HEK293 (cell line): Measurements from ENCODE around the gene CADPS.

Experiments
- CTCF ChIA-PET: fragments of 350-600 bp; formaldehyde crosslinking; extraction: SDS; loops from one replicate; lab custom pipeline; 2021; ENCODE audit warnings: antibody characterized with exemption; lab: Yijun Ruan, JAX
- POLR2A ChIA-PET: fragments of 300-600 bp; formaldehyde crosslinking; extraction: SDS; loops from one replicate; lab custom pipeline; 2020; ENCODE audit warnings: antibody characterized with exemption, inconsistent platforms; lab: Yijun Ruan, JAX
- H3K27ac ChIP-seq: fragments of 200-500 bp; sonication (Bioruptor generic); 2 replicates; pipeline ENCODE4 v1.5.1; 2014; ENCODE audit warnings: low read depth, low read length, control low read depth, inconsistent platforms; ENCODE audit errors: extremely low read depth
- H3K36me3 ChIP-seq, 2 experiments: fragments of 200-500 bp in 1 of 2; sonication (Bioruptor generic) in 1 of 2; 1 replicate in 1 of 2; 2 replicates in 1 of 2; pipeline ENCODE4 v1.5.1; 2014 to 2017; ENCODE audit warnings: inconsistent platforms in 2 of 2, low read length in 2 of 2; ENCODE audit not compliant: control insufficient read depth in 2 of 2, insufficient read depth in 1 of 2
- H3K4me1 ChIP-seq: fragments of 200-500 bp; sonication (Bioruptor generic); 2 replicates; pipeline ENCODE4 v1.5.1; 2014; ENCODE audit warnings: mild to moderate bottlenecking, low read length, inconsistent platforms; ENCODE audit not compliant: control insufficient read depth, insufficient read depth
- H3K4me3 ChIP-seq: 2 replicates; pipeline ENCODE4 v1.5.1; 2011; ENCODE audit warnings: low read depth, mild to moderate bottlenecking, control low read depth, low read length, moderate library complexity
- H3K9me3 ChIP-seq: fragments of 200-500 bp; sonication (Bioruptor generic); 2 replicates; pipeline ENCODE4 v1.5.1; 2014; ENCODE audit warnings: low read depth, low read length, inconsistent platforms; ENCODE audit not compliant: control insufficient read depth, insufficient read depth
- FEZF1 ChIP-seq: fragments of 450-650 bp; formaldehyde crosslinking; IDR thresholded peaks from 2 replicates; pipeline ENCODE4 v1.5.1; 2016; ENCODE audit warnings: missing biosample characterization, missing genetic modification characterization
- MZF1 ChIP-seq: fragments of 450-650 bp; formaldehyde crosslinking; IDR thresholded peaks from 2 replicates; pipeline ENCODE4 v1.5.1; 2017; ENCODE audit warnings: missing biosample characterization, missing genetic modification characterization, borderline replicate concordance
- OSR2 ChIP-seq: fragments of 450-650 bp; formaldehyde crosslinking; IDR thresholded peaks from 2 replicates; pipeline ENCODE4 v1.5.1; 2016; ENCODE audit warnings: missing biosample characterization, missing genetic modification characterization
- SALL2 ChIP-seq: fragments of 450-650 bp; formaldehyde crosslinking; IDR thresholded peaks from 2 replicates; pipeline ENCODE4 v1.5.0; 2017; ENCODE audit warnings: missing biosample characterization, mild to moderate bottlenecking, missing genetic modification characterization, borderline replicate concordance
- TCF7L2 ChIP-seq: IDR thresholded peaks from 2 replicates; pipeline ENCODE4 v1.6.1; 2011; ENCODE audit warnings: low read depth, mild to moderate bottlenecking, inconsistent platforms, low read length, moderate library complexity, borderline replicate concordance
- ZBTB49 ChIP-seq: fragments of 450-650 bp; formaldehyde crosslinking; IDR thresholded peaks from 2 replicates; pipeline ENCODE4 v1.5.1; 2016; ENCODE audit warnings: missing biosample characterization, missing genetic modification characterization, low read depth
- ZBTB7A ChIP-seq: fragments of 450-650 bp; formaldehyde crosslinking; IDR thresholded peaks from 2 replicates; pipeline ENCODE4 v1.5.1; 2016; ENCODE audit warnings: low read depth, missing biosample characterization, missing genetic modification characterization
- ZEB2 ChIP-seq: fragments of 450-650 bp; formaldehyde crosslinking; IDR thresholded peaks from 2 replicates; pipeline ENCODE4 v1.5.1; 2016; ENCODE audit warnings: missing biosample characterization, missing genetic modification characterization
- ZFP3 ChIP-seq: fragments of 450-650 bp; formaldehyde crosslinking; IDR thresholded peaks from 2 replicates; pipeline ENCODE4 v1.5.1; 2016; ENCODE audit warnings: low read depth, missing biosample characterization, missing genetic modification characterization
- ZNF10 ChIP-seq: fragments of 450-650 bp; formaldehyde crosslinking; IDR thresholded peaks from 2 replicates; pipeline ENCODE4 v1.5.1; 2017; ENCODE audit warnings: missing biosample characterization, missing genetic modification characterization
- ZNF157 ChIP-seq: fragments of 450-650 bp; formaldehyde crosslinking; IDR thresholded peaks from 2 replicates; pipeline ENCODE4 v1.5.1; 2016; ENCODE audit warnings: missing biosample characterization, missing genetic modification characterization
- ZNF211 ChIP-seq: fragments of 450-650 bp; formaldehyde crosslinking; IDR thresholded peaks from 2 replicates; pipeline ENCODE4 v1.5.1; 2016; ENCODE audit warnings: low read depth, missing biosample characterization, missing genetic modification characterization
- ZNF280D ChIP-seq: fragments of 450-650 bp; formaldehyde crosslinking; IDR thresholded peaks from 2 replicates; pipeline ENCODE4 v1.5.1; 2016; ENCODE audit warnings: missing biosample characterization, missing genetic modification characterization
- ZNF302 ChIP-seq: fragments of 450-650 bp; formaldehyde crosslinking; IDR thresholded peaks from 2 replicates; pipeline ENCODE4 v1.5.1; 2016; ENCODE audit warnings: missing biosample characterization, missing genetic modification characterization, low read depth
- ZNF311 ChIP-seq: fragments of 450-650 bp; formaldehyde crosslinking; IDR thresholded peaks from 2 replicates; pipeline ENCODE4 v1.5.1; 2017; ENCODE audit warnings: missing biosample characterization, missing genetic modification characterization, borderline replicate concordance
- ZNF488 ChIP-seq: fragments of 450-650 bp; formaldehyde crosslinking; IDR thresholded peaks from 2 replicates; pipeline ENCODE4 v1.5.1; 2016; ENCODE audit warnings: missing biosample characterization, missing genetic modification characterization
- ZNF544 ChIP-seq: fragments of 450-650 bp; formaldehyde crosslinking; IDR thresholded peaks from 2 replicates; pipeline ENCODE4 v1.5.0; 2017; ENCODE audit warnings: missing biosample characterization, missing genetic modification characterization
- ZNF645 ChIP-seq: fragments of 450-650 bp; formaldehyde crosslinking; IDR thresholded peaks from 2 replicates; pipeline ENCODE4; 2016; ENCODE audit warnings: missing biosample characterization, missing genetic modification characterization
- ZNF660 ChIP-seq: fragments of 450-650 bp; IDR thresholded peaks from 2 replicates; pipeline ENCODE4 v1.5.1; 2018; ENCODE audit warnings: missing biosample characterization, mild to moderate bottlenecking, missing genetic modification characterization
- ZNF837 ChIP-seq: fragments of 450-650 bp; formaldehyde crosslinking; IDR thresholded peaks from 2 replicates; pipeline ENCODE4 v1.5.1; 2016; ENCODE audit warnings: missing biosample characterization, missing genetic modification characterization
- TF ChIP-seq, protein P1 (sequence below): fragments of 450-650 bp; formaldehyde crosslinking; IDR thresholded peaks from 2 replicates; pipeline ENCODE4 v1.5.1; 2016; ENCODE audit warnings: missing biosample characterization, missing genetic modification characterization
- TF ChIP-seq, protein P2 (sequence below): fragments of 450-650 bp; formaldehyde crosslinking; IDR thresholded peaks from 2 replicates; pipeline ENCODE4 v1.5.1; 2016; ENCODE audit warnings: missing biosample characterization, missing genetic modification characterization
- TF ChIP-seq, protein P3 (sequence below): fragments of 450-650 bp; formaldehyde crosslinking; IDR thresholded peaks from 2 replicates; pipeline ENCODE4 v1.5.1; 2017; ENCODE audit warnings: missing biosample characterization, mild to moderate bottlenecking, missing genetic modification characterization, moderate library complexity

Gene CADPS

DNA sequence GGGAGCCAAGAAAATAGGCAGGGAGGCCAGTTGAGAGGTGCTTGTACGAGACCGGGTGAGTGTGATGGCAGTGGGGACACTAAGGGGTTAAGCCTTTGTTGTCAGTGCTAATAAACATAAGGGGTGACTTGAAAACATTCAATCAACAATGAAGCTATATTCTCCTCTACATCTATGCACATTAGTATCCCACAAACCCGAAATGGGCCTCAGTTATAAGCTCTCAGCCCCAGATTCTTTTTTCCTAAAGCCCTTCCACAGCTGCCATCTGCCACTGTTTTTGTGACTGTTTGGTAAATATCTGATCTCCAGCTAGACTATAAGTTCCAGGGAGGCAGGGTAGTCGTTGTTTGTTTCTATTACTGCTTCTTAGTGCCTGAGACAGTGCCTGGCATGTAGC lies 118.2 kb downstream of the CADPS start (continued):
- TF ChIP-seq SALL2 (tag by site-specific recombination) (no peak), ZNF280D (tag by site-specific recombination) (no peak), MZF1 (no peak), ZNF211 (tag by site-specific recombination) (no peak), ZNF311 (tag by site-specific recombination) (no peak), ZNF10 (tag by site-specific recombination) (no peak), ZNF837 (tag by site-specific recombination) (no peak), ZEB2 (no peak)
- TF ChIP-seq, protein P1, sequence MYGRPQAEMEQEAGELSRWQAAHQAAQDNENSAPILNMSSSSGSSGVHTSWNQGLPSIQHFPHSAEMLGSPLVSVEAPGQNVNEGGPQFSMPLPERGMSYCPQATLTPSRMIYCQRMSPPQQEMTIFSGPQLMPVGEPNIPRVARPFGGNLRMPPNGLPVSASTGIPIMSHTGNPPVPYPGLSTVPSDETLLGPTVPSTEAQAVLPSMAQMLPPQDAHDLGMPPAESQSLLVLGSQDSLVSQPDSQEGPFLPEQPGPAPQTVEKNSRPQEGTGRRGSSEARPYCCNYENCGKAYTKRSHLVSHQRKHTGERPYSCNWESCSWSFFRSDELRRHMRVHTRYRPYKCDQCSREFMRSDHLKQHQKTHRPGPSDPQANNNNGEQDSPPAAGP: no peak
- TF ChIP-seq, protein P2, sequence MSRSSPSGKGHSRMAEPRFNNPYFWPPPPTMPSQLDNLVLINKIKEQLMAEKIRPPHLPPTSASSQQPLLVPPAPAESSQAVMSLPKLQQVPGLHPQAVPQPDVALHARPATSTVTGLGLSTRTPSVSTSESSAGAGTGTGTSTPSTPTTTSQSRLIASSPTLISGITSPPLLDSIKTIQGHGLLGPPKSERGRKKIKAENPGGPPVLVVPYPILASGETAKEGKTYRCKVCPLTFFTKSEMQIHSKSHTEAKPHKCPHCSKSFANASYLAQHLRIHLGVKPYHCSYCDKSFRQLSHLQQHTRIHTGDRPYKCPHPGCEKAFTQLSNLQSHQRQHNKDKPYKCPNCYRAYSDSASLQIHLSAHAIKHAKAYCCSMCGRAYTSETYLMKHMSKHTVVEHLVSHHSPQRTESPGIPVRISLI (tag by site-specific recombination): no peak

DNA sequence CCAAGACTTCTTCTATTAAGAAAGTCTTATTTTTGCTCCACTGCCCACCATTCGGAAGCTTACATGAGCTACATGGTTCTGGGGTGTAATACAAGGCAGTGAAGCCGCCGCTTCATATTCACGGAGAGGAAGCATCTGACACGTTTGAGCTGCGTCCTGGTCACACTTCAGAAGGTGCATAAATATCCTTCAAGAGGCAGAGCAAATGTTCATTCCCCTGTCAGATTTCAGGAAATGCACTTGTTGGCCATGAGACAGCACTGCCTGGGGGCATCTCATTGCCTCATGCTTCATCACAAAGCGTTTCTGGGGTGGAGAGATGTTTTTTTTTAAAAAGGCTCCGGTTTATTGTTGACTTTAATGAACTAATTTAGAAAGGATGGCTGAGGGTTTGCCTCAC lies 119.9 kb downstream of the CADPS start:
- H3K9me3 ChIP-seq: no peaks in the 10 kb centered on the region
- H3K4me3 ChIP-seq: no peak overlapping the region
- no peak overlapping the region for H3K27ac ChIP-seq
- ChIA-PET POLR2A (no interaction called here), CTCF (no interaction called here)
- H3K36me3 ChIP-seq: no peaks in the 10 kb centered on the region
- H3K4me1 ChIP-seq: no peaks in the 10 kb centered on the region
- TF ChIP-seq ZNF544 (tag by site-specific recombination) (no peak), FEZF1 (tag by site-specific recombination) (peak; percentile 65), OSR2 (tag by site-specific recombination) (no peak), ZNF157 (tag by site-specific recombination) (no peak)
- TF ChIP-seq, all 188 proteins: peak for 1

DNA sequence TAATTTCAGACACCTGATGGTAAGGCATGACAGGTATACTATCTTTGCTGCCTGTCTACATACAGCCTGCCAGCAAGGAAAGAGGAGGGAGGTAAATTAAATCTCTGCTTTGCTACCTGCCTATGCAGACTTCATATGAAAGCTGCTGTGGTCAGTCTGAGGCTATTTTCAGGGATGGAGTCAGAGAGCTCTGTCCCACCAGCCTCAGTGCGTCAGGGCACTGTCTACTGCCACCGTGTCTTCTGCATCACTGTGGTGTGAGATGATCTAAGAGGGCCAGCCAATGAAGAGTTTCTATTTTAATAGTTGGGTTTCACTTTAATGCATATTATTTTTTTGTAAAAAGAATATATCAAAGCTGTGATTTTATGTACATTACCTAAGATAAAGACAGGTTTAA lies 125.6 kb downstream of the CADPS start:
- Histone ChIP-seq H3K4me3 (no peak overlapping the region), H3K27ac (no peak overlapping the region), H3K36me3 (no peaks in the 10 kb centered on the region), H3K4me1 (no peaks in the 10 kb centered on the region), H3K9me3 (no peaks in the 10 kb centered on the region)
- CTCF ChIA-PET: no interaction called here
- POLR2A ChIA-PET: no interaction called here
- no peak for TF ChIP-seq SALL2 (tag by site-specific recombination)
- no peak for TF ChIP-seq TCF7L2
- no peak for TF ChIP-seq ZBTB7A
- no peak for TF ChIP-seq ZBTB49
- no peak for TF ChIP-seq ZNF488
- no peak for TF ChIP-seq ZFP3
- TF ChIP-seq, protein P3, sequence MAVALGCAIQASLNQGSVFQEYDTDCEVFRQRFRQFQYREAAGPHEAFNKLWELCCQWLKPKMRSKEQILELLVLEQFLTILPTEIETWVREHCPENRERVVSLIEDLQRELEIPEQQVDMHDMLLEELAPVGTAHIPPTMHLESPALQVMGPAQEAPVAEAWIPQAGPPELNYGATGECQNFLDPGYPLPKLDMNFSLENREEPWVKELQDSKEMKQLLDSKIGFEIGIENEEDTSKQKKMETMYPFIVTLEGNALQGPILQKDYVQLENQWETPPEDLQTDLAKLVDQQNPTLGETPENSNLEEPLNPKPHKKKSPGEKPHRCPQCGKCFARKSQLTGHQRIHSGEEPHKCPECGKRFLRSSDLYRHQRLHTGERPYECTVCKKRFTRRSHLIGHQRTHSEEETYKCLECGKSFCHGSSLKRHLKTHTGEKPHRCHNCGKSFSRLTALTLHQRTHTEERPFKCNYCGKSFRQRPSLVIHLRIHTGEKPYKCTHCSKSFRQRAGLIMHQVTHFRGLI (tag by site-specific recombination): no peak
- TF ChIP-seq ZNF645: no peak
- no peak for TF ChIP-seq ZNF302 (tag by site-specific recombination)
- TF ChIP-seq ZNF660: no peak
